Trophoblast cell (in vitro differentiated cells and primary cell): Measurements from ENCODE around the gene MYPOP.
"Not testable (repeated sequence)": the region's sequence is repeated elsewhere in the genome, so short reads cannot be mapped to it uniquely, and the experiment has no call there.

Experiments used
- DNase-seq, 2 donors: peaks; one replicate each; pipeline ENCODE4 v3.0.0-alpha.2; 2016
- H2AFZ ChIP-seq: 2 replicates; pipeline ENCODE4 v1.6.1; 2013; ENCODE audit warnings: low read length, moderate library complexity, mild to moderate bottlenecking; ENCODE audit not compliant: insufficient read depth, poor library complexity
- H2AK5ac ChIP-seq: 2 replicates; pipeline ENCODE4 v1.6.1; 2013; ENCODE audit warnings: mild to moderate bottlenecking, low read length
- H2BK120ac ChIP-seq: 2 replicates; pipeline ENCODE4 v1.6.1; 2013; ENCODE audit warnings: low read length, mild to moderate bottlenecking, moderate library complexity; ENCODE audit not compliant: insufficient read depth, poor library complexity
- H2BK12ac ChIP-seq: 2 replicates; pipeline ENCODE4 v1.6.1; 2013; ENCODE audit warnings: mild to moderate bottlenecking, low read length, moderate library complexity
- H2BK5ac ChIP-seq: 2 replicates; pipeline ENCODE4 v1.6.1; 2013; ENCODE audit warnings: low read length, low read depth, moderate library complexity, mild to moderate bottlenecking; ENCODE audit not compliant: poor library complexity
- H3K14ac ChIP-seq: 2 replicates; pipeline ENCODE4 v1.6.1; 2013; ENCODE audit warnings: mild to moderate bottlenecking, low read length
- H3K18ac ChIP-seq: 2 replicates; pipeline ENCODE4 v1.6.1; 2013; ENCODE audit warnings: mild to moderate bottlenecking, low read length
- H3K23ac ChIP-seq: 2 replicates; pipeline ENCODE4 v1.6.1; 2013; ENCODE audit warnings: low read length
- H3K27ac ChIP-seq: 2 replicates; pipeline ENCODE4 v1.5.1; 2013; ENCODE audit warnings: low read depth, mild to moderate bottlenecking, inconsistent platforms, low read length, moderate library complexity
- H3K27me3 ChIP-seq: 2 replicates; pipeline ENCODE4 v1.6.1; 2013; ENCODE audit warnings: inconsistent platforms, mild to moderate bottlenecking, low read length, moderate library complexity; ENCODE audit not compliant: insufficient read depth
- H3K36me3 ChIP-seq, 2 experiments: 1 replicate in 1 of 2; 2 replicates in 1 of 2; pipeline ENCODE4 v1.6.1; 2013; ENCODE audit warnings: low read length in 2 of 2, mild to moderate bottlenecking in 2 of 2, moderate library complexity in 1 of 2; ENCODE audit not compliant: insufficient read depth in 2 of 2, control insufficient read depth in 1 of 2
- H3K4ac ChIP-seq: 2 replicates; pipeline ENCODE4 v1.6.1; 2013; ENCODE audit warnings: low read depth, mild to moderate bottlenecking, low read length, moderate library complexity
- H3K4me1 ChIP-seq, 2 experiments: 1 replicate in 1 of 2; 2 replicates in 1 of 2; pipeline ENCODE4 v1.6.1; 2013; ENCODE audit warnings: low read length in 2 of 2, mild to moderate bottlenecking in 2 of 2, moderate library complexity in 1 of 2; ENCODE audit not compliant: insufficient read depth in 2 of 2, control insufficient read depth in 1 of 2
- H3K4me2 ChIP-seq: 2 replicates; pipeline ENCODE4 v1.6.1; 2013; ENCODE audit warnings: inconsistent platforms, mild to moderate bottlenecking, low read length, moderate library complexity
- H3K4me3 ChIP-seq: 2 replicates; pipeline ENCODE4 v1.5.1; 2013; ENCODE audit warnings: mild to moderate bottlenecking, low read depth, low read length, inconsistent platforms
- H3K79me1 ChIP-seq: one replicate; pipeline ENCODE4 v1.6.1; 2013; ENCODE audit warnings: low read length
- H3K79me2 ChIP-seq: 2 replicates; pipeline ENCODE4 v1.6.1; 2013; ENCODE audit warnings: low read length, mild to moderate bottlenecking; ENCODE audit not compliant: control insufficient read depth, insufficient read depth, poor library complexity
- H3K9ac ChIP-seq: 2 replicates; pipeline ENCODE4 v1.6.1; 2013; ENCODE audit warnings: mild to moderate bottlenecking, low read length
- H3K9me3 ChIP-seq: 2 replicates; pipeline ENCODE4 v1.6.1; 2013; ENCODE audit warnings: low read depth, mild to moderate bottlenecking, control low read depth, inconsistent platforms, low read length; ENCODE audit not compliant: insufficient read depth
- H4K12ac ChIP-seq: 2 replicates; pipeline ENCODE4 v1.6.1; 2013; ENCODE audit warnings: low read depth, mild to moderate bottlenecking, low read length, moderate library complexity
- H4K8ac ChIP-seq: 2 replicates; pipeline ENCODE4 v1.6.1; 2013; ENCODE audit warnings: low read depth, mild to moderate bottlenecking, low read length, moderate library complexity
- H4K91ac ChIP-seq: one replicate; pipeline ENCODE4 v1.6.1; 2013; ENCODE audit warnings: low read depth, mild to moderate bottlenecking, low read length, moderate library complexity
- WGBS: extraction: QIAGEN DNeasy Blood & Tissue Kit; methylation state at CpG from one replicate; pipeline ENCODE4 v1.1.7; 2013; ENCODE audit warnings: missing lambda C conversion rate; ENCODE audit not compliant: insufficient read length, insufficient coverage; ENCODE audit errors: extremely low coverage; 5-methylcytosine and 5-hydroxymethylcytosine counted together

Gene MYPOP

GRCh38 chr19:45895983-45896599 lies 6.3 kb downstream of the MYPOP start:
- H3K14ac ChIP-seq, H3K27me3 ChIP-seq, H2BK5ac ChIP-seq, H3K4ac ChIP-seq, H2BK12ac ChIP-seq, H4K91ac ChIP-seq, H3K79me1 ChIP-seq, H3K9me3 ChIP-seq, DNase-seq, H3K18ac ChIP-seq, H3K4me1 ChIP-seq, H3K9ac ChIP-seq, H3K4me2 ChIP-seq, H3K23ac ChIP-seq, H2BK120ac ChIP-seq, H4K12ac ChIP-seq, H3K79me2 ChIP-seq, H4K8ac ChIP-seq, H2AFZ ChIP-seq, H2AK5ac ChIP-seq, H3K27ac ChIP-seq: not testable (repeated sequence)
- peaks cover 26 to 36% of the 10 kb centered on the region in 2 experiments for H3K36me3 ChIP-seq
- peak overlapping the region; percentile 53 for H3K4me3 ChIP-seq
- no CpG with 5 or more reads among the region's 12 CpGs for WGBS

GRCh38 chr19:45895519-45895972 lies 6.9 kb downstream of the MYPOP start:
- H4K91ac ChIP-seq = no peak overlapping the region
- H3K36me3 ChIP-seq = peaks cover 27 to 37% of the 10 kb centered on the region in 2 experiments
- H3K4ac ChIP-seq = no peak overlapping the region
- H3K4me1 ChIP-seq = no peaks in the 10 kb centered on the region
- no peak overlapping the region for H2BK120ac ChIP-seq
- H3K4me2 ChIP-seq = no peak overlapping the region
- no CpG with 5 or more reads among the region's 9 CpGs for WGBS
- H3K18ac ChIP-seq = no peak overlapping the region
- no peak overlapping the region for H3K27ac ChIP-seq
- H4K8ac ChIP-seq = no peak overlapping the region
- no peaks in the 10 kb centered on the region for H3K9me3 ChIP-seq
- no peak overlapping the region for H3K23ac ChIP-seq
- H2BK5ac ChIP-seq = no peak overlapping the region
- H3K14ac ChIP-seq = no peak overlapping the region
- H3K79me2 ChIP-seq = no peaks in the 10 kb centered on the region
- H4K12ac ChIP-seq = no peak overlapping the region
- H2AFZ ChIP-seq = no peak overlapping the region
- H3K79me1 ChIP-seq = no peaks in the 10 kb centered on the region
- H3K27me3 ChIP-seq = no peaks in the 10 kb centered on the region
- H2BK12ac ChIP-seq = no peak overlapping the region
- DNase-seq = no peak
- H3K4me3 ChIP-seq = peak overlapping the region; percentile 56
- H2AK5ac ChIP-seq = no peak overlapping the region
- H3K9ac ChIP-seq = peak overlapping the region; percentile 69

- H2BK5ac ChIP-seq = no peak overlapping the region
- no peak for DNase-seq
- H3K9me3 ChIP-seq = no peaks in the 10 kb centered on the region
- WGBS = no CpG with 5 or more reads among the region's 17 CpGs
- H2AFZ ChIP-seq = no peak overlapping the region
- H3K79me1 ChIP-seq = peaks cover 11% of the 10 kb centered on the region
- H3K4ac ChIP-seq = no peak overlapping the region
- no peak overlapping the region for H3K23ac ChIP-seq
- H2BK12ac ChIP-seq = no peak overlapping the region
- no peak overlapping the region for H3K4me3 ChIP-seq
- no peak overlapping the region for H4K12ac ChIP-seq
- H3K27ac ChIP-seq = no peak overlapping the region
- H2AK5ac ChIP-seq = no peak overlapping the region
- no peak overlapping the region for H3K14ac ChIP-seq
- H3K18ac ChIP-seq = no peak overlapping the region
- H3K9ac ChIP-seq = no peak overlapping the region
- H3K36me3 ChIP-seq = peaks cover 20 to 28% of the 10 kb centered on the region in 2 experiments
- H2BK120ac ChIP-seq = no peak overlapping the region
- no peak overlapping the region for H3K4me2 ChIP-seq
- no peak overlapping the region for H4K91ac ChIP-seq
- H3K27me3 ChIP-seq = no peaks in the 10 kb centered on the region
- H3K4me1 ChIP-seq = no peaks in the 10 kb centered on the region
- no peaks in the 10 kb centered on the region for H3K79me2 ChIP-seq
- no peak overlapping the region for H4K8ac ChIP-seq
These were observed 11.5 kb downstream of the MYPOP start for GRCh38 chr19:45890877-45891276.

- Histone ChIP-seq H4K12ac (no peak overlapping the region), H3K9ac (no peak overlapping the region), H3K36me3 (peaks cover 14 to 20% of the 10 kb centered on the region in 2 experiments), H3K27ac (no peak overlapping the region), H3K4me2 (no peak overlapping the region), H3K79me1 (peaks cover 16% of the 10 kb centered on the region), H3K27me3 (no peaks in the 10 kb centered on the region), H2AK5ac (no peak overlapping the region), H3K9me3 (peaks cover 3% of the 10 kb centered on the region), H3K4me1 (peaks cover 5 to 6% of the 10 kb centered on the region in 2 experiments), H3K18ac (no peak overlapping the region), H4K91ac (no peak overlapping the region), H3K4me3 (no peak overlapping the region), H4K8ac (no peak overlapping the region), H3K4ac (no peak overlapping the region), H3K79me2 (peaks cover 3% of the 10 kb centered on the region), H3K14ac (no peak overlapping the region), H2AFZ (no peak overlapping the region), H2BK120ac (no peak overlapping the region), H2BK12ac (no peak overlapping the region), H2BK5ac (no peak overlapping the region), H3K23ac (no peak overlapping the region)
- WGBS = no CpG with 5 or more reads among the region's 6 CpGs
- no peak for DNase-seq
These were observed 13.1 kb downstream of the MYPOP start for GRCh38 chr19:45889210-45889885.
